Measurements from ENCODE around the gene ZNF738. TPM values are rescaled to one million over a fixed set of nuclear protein-coding genes. Genes with fewer than 3 reads are reported as not detected.

Gene ZNF738
- total and polyA plus RNA-seq, 7 experiments from 2014 or later = 2.6 to 11.4 (median 6.5) TPM

DNA sequence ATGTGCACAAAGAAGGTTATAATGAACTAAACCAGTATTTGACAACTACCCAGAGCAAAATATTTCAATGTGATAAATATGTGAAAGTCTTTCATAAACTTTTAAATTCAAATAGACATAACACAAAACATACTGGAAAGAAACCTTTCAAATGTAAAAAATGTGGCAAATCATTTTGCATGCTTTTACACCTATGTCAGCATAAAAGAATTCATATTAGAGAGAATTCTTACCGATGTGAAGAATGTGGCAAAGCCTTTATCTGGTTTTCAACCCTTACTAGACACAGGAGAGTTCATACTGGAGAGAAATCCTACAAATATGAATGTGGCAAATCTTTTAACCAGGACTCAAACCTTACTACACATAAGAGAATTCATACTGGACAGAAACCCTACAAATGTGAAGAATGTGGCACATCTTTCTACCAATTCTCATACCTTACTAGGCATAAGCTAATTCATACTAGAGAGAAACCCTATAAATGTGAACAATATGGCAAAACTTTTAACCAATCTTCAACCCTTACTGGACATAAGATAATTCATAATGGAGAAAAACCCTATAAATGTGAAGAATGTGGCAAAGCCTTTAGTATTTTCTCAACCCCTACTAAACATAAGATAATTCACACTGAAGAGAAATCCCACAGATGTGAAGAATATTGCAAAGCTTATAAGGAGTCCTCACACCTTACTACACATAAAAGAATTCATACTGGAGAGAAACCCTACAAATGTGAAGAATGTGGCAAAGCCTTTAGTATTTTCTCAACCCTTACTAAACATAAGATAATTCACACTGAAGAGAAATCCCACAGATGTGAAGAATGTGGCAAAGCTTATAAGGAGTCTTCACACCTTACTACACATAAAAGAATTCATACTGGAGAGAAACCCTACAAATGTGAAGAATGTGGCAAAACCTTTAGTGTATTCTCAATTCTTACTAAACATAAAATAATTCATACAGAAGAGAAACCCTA, 64.5 kb downstream of the ZNF738 start:
- Mint-ChIP-seq H3K27me3 (no peaks in the 10 kb centered on the region), H3K36me3 (peaks cover 10 to 51% (median 43%) of the 10 kb centered on the region in 5 donors), H3K9me3 (peaks cover 6 to 95% (median 64%) of the 10 kb centered on the region in 11 donors), H3K4me1 (no peaks in the 10 kb centered on the region), H3K4me3 (no peak overlapping the region), H3K27ac (no peak overlapping the region)
- intact Hi-C loops (cut with micrococcal nuclease) = no loop called here
- H3K36me3 ChIP-seq (ENCODE audit: control insufficient read depth in 2 of 3, insufficient read depth in 3 of 3, low read length in 3 of 3) = peaks cover 0 to 15% (median 0%) of the 10 kb centered on the region in 3 experiments
- H3K4me3 ChIP-seq (ENCODE audit: low read length) = no peak overlapping the region
- ChIA-PET POLR2A (no interaction called here), CTCF (no interaction called here)
- DNase-seq = no peak
- H3K27me3 ChIP-seq (ENCODE audit: control insufficient read depth in 2 of 2, insufficient read depth in 2 of 2, low read length in 2 of 2) = no peaks in the 10 kb centered on the region
- ATAC-seq = no peak
- H3K27ac ChIP-seq (ENCODE audit: low read depth, low read length) = no peak overlapping the region
- H3K4me1 ChIP-seq (ENCODE audit: control insufficient read depth in 2 of 2, insufficient read depth in 2 of 2, low read length in 2 of 2) = no peaks in the 10 kb centered on the region
- H3K9me3 ChIP-seq (ENCODE audit: control insufficient read depth in 2 of 3, low read length in 3 of 3) = peaks cover 5 to 82% (median 21%) of the 10 kb centered on the region in 3 experiments

Other genes with a start within 250 kb of the ZNF738 start
- 10 to 100 TPM; 19.1 to 36.8 (median 25.4) TPM for gene ZNF431, start 217.0 kb upstream of the ZNF738 start, total RNA-seq
- 10 to 100 TPM; 10.1 to 15.4 TPM for gene ZNF431, start 217.0 kb upstream of the ZNF738 start, polyA plus RNA-seq
- gene ZNF708, start 29.6 kb upstream of the ZNF738 start, total RNA-seq = 10 to 100 TPM; 21.2 to 48.0 (median 24.2) TPM
- 10 to 100 TPM; 14.2 to 25.9 TPM for gene ZNF708, start 29.6 kb upstream of the ZNF738 start, polyA plus RNA-seq
- gene ZNF493, start 38.1 kb downstream of the ZNF738 start, total RNA-seq = 10 to 100 TPM; 19.7 to 78.3 (median 34.6) TPM
- 10 to 100 TPM; 28.5 to 34.8 TPM for gene ZNF493, start 38.1 kb downstream of the ZNF738 start, polyA plus RNA-seq
- gene ZNF429, start 146.6 kb downstream of the ZNF738 start, total RNA-seq = 10 to 100 TPM in 4 of 5 experiments, 1 to 10 TPM in 1; 6.4 to 30.7 (median 25.0) TPM
- 10 to 100 TPM; 36.8 to 37.1 TPM for gene ZNF429, start 146.6 kb downstream of the ZNF738 start, polyA plus RNA-seq

Measured in naive thymus-derived CD4-positive, alpha-beta T cell (primary cell).